Naive thymus-derived CD4-positive, alpha-beta T cell (primary cell): ENCODE data around the gene FMO3. TPM values are rescaled to one million over a fixed set of nuclear protein-coding genes. Genes with fewer than 3 reads are reported as not detected.

ENCODE experiments used
- ATAC-seq: fragments of 150-1000 bp; cut with Tn5 transposase; 2 replicates; pipeline ENCODE4 v1.10.0; 2021; ENCODE audit warnings: mild to moderate bottlenecking, moderate library complexity
- CTCF ChIA-PET: fragments of 350-600 bp; sonication (Branson Sonifier 250); formaldehyde crosslinking; loops from one replicate; lab custom pipeline; 2021; ENCODE audit warnings: antibody characterized with exemption; lab: Charles Lee
- POLR2A ChIA-PET: fragments of 350-600 bp; sonication (Branson Sonifier 250); formaldehyde crosslinking; loops from one replicate; lab custom pipeline; 2021; ENCODE audit warnings: antibody characterized with exemption, inconsistent platforms; lab: Charles Lee
- DNase-seq, 9 donors: peaks; one replicate each; pipeline versions ENCODE4 v3.0.0 to v3.0.0-alpha.2; 2020 to 2022; ENCODE audit warnings: mixed read lengths in 1 of 9
- H3K27ac ChIP-seq: one replicate; pipeline ENCODE4 v1.7.0; 2013; ENCODE audit warnings: mild to moderate bottlenecking, low read depth, low read length, moderate library complexity
- H3K27me3 ChIP-seq, 2 donors: one replicate each; pipeline ENCODE4 v1.7.0; 2013; ENCODE audit warnings: low read length in 2 of 2, mild to moderate bottlenecking in 2 of 2, moderate library complexity in 2 of 2; ENCODE audit not compliant: control insufficient read depth in 2 of 2, insufficient read depth in 2 of 2
- H3K36me3 ChIP-seq, 3 experiments: 1 replicate in 2 of 3; 2 replicates in 1 of 3; pipeline ENCODE4 v1.7.0; 2013; ENCODE audit warnings: low read length in 3 of 3, mild to moderate bottlenecking in 3 of 3, moderate library complexity in 1 of 3; ENCODE audit not compliant: insufficient read depth in 3 of 3, control insufficient read depth in 2 of 3
- H3K4me1 ChIP-seq, 2 donors: one replicate each; pipeline ENCODE4 v1.7.0; 2013; ENCODE audit warnings: low read length in 2 of 2, mild to moderate bottlenecking in 2 of 2, moderate library complexity in 1 of 2; ENCODE audit not compliant: control insufficient read depth in 2 of 2, insufficient read depth in 2 of 2
- H3K4me3 ChIP-seq: 2 replicates; pipeline ENCODE4 v1.7.0; 2013; ENCODE audit warnings: mild to moderate bottlenecking, low read length
- H3K9me3 ChIP-seq, 3 experiments: 1 replicate in 2 of 3; 2 replicates in 1 of 3; pipeline ENCODE4 v1.7.0; 2013; ENCODE audit warnings: low read length in 3 of 3; ENCODE audit not compliant: control insufficient read depth in 2 of 3
- H3K27ac Mint-ChIP-seq, 9 donors: one replicate each; pipeline ENCODE4 v1.8.0; 2020 to 2022; ENCODE audit warnings: mixed read lengths in 9 of 9, mild to moderate bottlenecking in 8 of 9, moderate library complexity in 5 of 9, inconsistent platforms in 2 of 9
- H3K27me3 Mint-ChIP-seq, 5 donors: one replicate each; pipeline ENCODE4 v1.8.0; 2021 to 2022; ENCODE audit warnings: mixed read lengths in 5 of 5, mild to moderate bottlenecking in 1 of 5
- H3K36me3 Mint-ChIP-seq, 5 donors: one replicate each; pipeline ENCODE4 v1.8.0; 2020 to 2022; ENCODE audit warnings: mixed read lengths in 5 of 5, mild to moderate bottlenecking in 3 of 5, inconsistent platforms in 1 of 5
- H3K4me1 Mint-ChIP-seq, 7 donors: one replicate each; pipeline ENCODE4 v1.8.0; 2020 to 2022; ENCODE audit warnings: mixed read lengths in 7 of 7, mild to moderate bottlenecking in 3 of 7, inconsistent platforms in 1 of 7
- H3K4me3 Mint-ChIP-seq, 10 donors: one replicate each; pipeline ENCODE4 v1.8.0; 2020 to 2022; ENCODE audit warnings: mild to moderate bottlenecking in 10 of 10, mixed read lengths in 10 of 10, moderate library complexity in 6 of 10, inconsistent platforms in 2 of 10
- H3K9me3 Mint-ChIP-seq, 11 donors: one replicate each; pipeline ENCODE4 v1.8.0; 2020 to 2022; ENCODE audit warnings: mixed read lengths in 11 of 11, mild to moderate bottlenecking in 4 of 11, inconsistent platforms in 1 of 11, moderate library complexity in 1 of 11
- intact Hi-C, 2 donors: fragments of 100-400 bp; cut with micrococcal nuclease; formaldehyde crosslinking; loops; one replicate each; pipeline ENCODE4 v1.15.1; 2023
- polyA plus RNA-seq, 2 donors: library from polyadenylated mRNA; unstranded; fragments of 300-500 nt; fragmentation: Illumina TruSeq; gene quantifications; one replicate each; pipeline ENCODE4 v1.2.3, GENCODE V29; 2021
- total RNA-seq, 6 experiments: library from RNA in 5 of 6; stranded (reverse) in 5 of 6; gene quantifications; 1 replicate in 5 of 6; 2 replicates in 1 of 6; pipeline ENCODE4 v1.2.3 and lab custom pipeline; 2021 to 2026

FMO3 gene
- not detected for total RNA-seq
- not detected for polyA plus RNA-seq
- total RNA-seq (lab: John Stamatoyannopoulos, UW), result not detected

DNA sequence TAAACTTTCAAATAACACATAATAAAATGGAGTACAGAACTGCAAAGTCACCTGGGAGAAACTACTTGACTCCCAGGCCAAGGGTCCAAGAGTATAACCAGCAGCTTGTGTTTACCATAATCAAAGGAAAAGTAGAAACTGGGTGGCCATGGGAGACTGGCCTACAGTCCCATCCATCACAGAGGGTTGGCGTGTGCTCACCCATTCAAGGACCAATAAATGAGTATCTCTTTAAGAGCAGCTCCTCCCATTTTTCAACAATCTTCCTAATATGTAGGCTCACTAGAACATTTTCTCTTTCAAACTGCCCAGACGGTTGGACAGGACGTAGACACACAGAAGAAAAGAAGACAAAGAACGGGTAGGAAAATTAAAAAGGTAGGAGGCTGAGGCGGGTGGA is at the start of gene FMO3:
Gene FMO3 (plus strand): TSS at position 302 of the 400 bp plus-strand sequence. CDS start 1,754 bp downstream, outside the sequence.
- intact Hi-C loops, result no loop called here
- no peak for ATAC-seq
- no peak within 1 kb of the TSS for H3K4me3 ChIP-seq
- H3K27ac Mint-ChIP-seq, result no peak within 1 kb of the TSS
- H3K9me3 ChIP-seq, result no peaks in the 10 kb centered on the region
- H3K9me3 Mint-ChIP-seq, result peaks cover 0 to 2% (median 0%) of the 10 kb centered on the region in 11 donors
- H3K36me3 Mint-ChIP-seq, result no peaks in the 10 kb centered on the region
- H3K4me1 Mint-ChIP-seq, result no peaks in the 10 kb centered on the region
- no peak within 1 kb of the TSS for H3K4me3 Mint-ChIP-seq
- H3K36me3 ChIP-seq, result no peaks in the 10 kb centered on the region
- peaks cover 0 to 10% (median 3%) of the 10 kb centered on the region in 5 donors for H3K27me3 Mint-ChIP-seq
- POLR2A ChIA-PET, result no interaction called here
- no peaks in the 10 kb centered on the region for H3K27me3 ChIP-seq
- no peak for DNase-seq
- no peaks in the 10 kb centered on the region for H3K4me1 ChIP-seq
- CTCF ChIA-PET, result no interaction called here
- no peak within 1 kb of the TSS for H3K27ac ChIP-seq

DNA sequence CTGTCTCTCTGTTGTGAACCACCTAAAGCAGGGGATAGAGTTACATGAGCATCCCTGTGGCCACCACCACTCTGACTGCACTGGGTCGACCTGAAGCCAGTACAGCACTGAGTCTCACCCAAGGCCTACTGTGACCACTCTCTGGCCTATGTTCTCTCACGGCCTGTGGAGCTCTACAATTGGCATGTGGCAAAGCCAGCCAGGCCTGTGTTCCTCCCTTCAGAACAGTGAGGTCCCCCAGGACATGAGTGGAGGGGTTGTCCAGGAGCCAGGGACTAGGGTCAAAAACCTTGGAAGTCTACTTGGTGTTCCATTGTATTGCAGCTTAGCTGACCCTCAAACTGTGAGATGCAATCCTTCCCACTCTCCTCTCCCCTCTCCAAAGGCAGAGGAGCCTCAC is 42.7 kb upstream of the FMO3 start:
- H3K4me3 ChIP-seq, result no peak overlapping the region
- Mint-ChIP-seq H3K9me3 (peaks cover 3 to 49% (median 31%) of the 10 kb centered on the region in 11 donors), H3K36me3 (peaks cover 0 to 8% (median 0%) of the 10 kb centered on the region in 5 donors), H3K4me3 (no peak overlapping the region), H3K27ac (no peak overlapping the region), H3K27me3 (peaks cover 0 to 30% (median 12%) of the 10 kb centered on the region in 5 donors), H3K4me1 (peaks cover 0 to 1% (median 0%) of the 10 kb centered on the region in 7 donors)
- no peaks in the 10 kb centered on the region for H3K36me3 ChIP-seq
- ATAC-seq (no peak), DNase-seq (no peak)
- intact Hi-C loops, result no loop called here
- no peak overlapping the region for H3K27ac ChIP-seq
- POLR2A ChIA-PET, result no interaction called here
- no peaks in the 10 kb centered on the region for H3K27me3 ChIP-seq
- no peaks in the 10 kb centered on the region for H3K4me1 ChIP-seq
- CTCF ChIA-PET, result no interaction called here
- no peaks in the 10 kb centered on the region for H3K9me3 ChIP-seq

DNA sequence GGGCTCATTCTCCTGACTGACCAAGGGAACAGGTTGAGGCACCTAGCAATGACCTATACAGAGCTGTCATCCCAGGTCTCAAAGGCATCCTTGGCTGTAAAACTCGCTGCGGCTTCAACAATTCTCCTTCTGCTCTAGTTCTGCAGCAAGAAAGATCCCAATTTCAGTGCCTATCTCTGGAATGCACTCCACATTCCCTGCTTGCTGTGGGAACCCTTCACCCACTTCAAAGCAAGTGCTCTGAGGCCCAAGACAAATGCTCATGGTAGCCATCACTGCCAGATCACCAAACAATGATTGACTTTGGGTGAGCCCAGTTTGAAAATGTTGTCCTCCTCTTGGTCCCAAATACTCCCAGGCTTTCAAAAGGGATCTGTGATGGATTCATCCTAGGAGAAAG is 37.7 kb upstream of the FMO3 start:
- no peak overlapping the region for H3K4me3 ChIP-seq
- DNase-seq, result no peak
- Mint-ChIP-seq H3K27me3 (peaks cover 0 to 21% (median 16%) of the 10 kb centered on the region in 5 donors), H3K4me3 (no peak overlapping the region), H3K9me3 (peaks cover 0 to 22% (median 14%) of the 10 kb centered on the region in 11 donors), H3K36me3 (peaks cover 0 to 8% (median 0%) of the 10 kb centered on the region in 5 donors), H3K27ac (no peak overlapping the region), H3K4me1 (peaks cover 0 to 1% (median 0%) of the 10 kb centered on the region in 7 donors)
- no peak overlapping the region for H3K27ac ChIP-seq
- H3K36me3 ChIP-seq, result no peaks in the 10 kb centered on the region
- intact Hi-C loops, result no loop called here
- ATAC-seq, result no peak
- H3K27me3 ChIP-seq, result no peaks in the 10 kb centered on the region
- ChIA-PET POLR2A (no interaction called here), CTCF (no interaction called here)
- no peaks in the 10 kb centered on the region for H3K9me3 ChIP-seq
- H3K4me1 ChIP-seq, result no peaks in the 10 kb centered on the region

DNA sequence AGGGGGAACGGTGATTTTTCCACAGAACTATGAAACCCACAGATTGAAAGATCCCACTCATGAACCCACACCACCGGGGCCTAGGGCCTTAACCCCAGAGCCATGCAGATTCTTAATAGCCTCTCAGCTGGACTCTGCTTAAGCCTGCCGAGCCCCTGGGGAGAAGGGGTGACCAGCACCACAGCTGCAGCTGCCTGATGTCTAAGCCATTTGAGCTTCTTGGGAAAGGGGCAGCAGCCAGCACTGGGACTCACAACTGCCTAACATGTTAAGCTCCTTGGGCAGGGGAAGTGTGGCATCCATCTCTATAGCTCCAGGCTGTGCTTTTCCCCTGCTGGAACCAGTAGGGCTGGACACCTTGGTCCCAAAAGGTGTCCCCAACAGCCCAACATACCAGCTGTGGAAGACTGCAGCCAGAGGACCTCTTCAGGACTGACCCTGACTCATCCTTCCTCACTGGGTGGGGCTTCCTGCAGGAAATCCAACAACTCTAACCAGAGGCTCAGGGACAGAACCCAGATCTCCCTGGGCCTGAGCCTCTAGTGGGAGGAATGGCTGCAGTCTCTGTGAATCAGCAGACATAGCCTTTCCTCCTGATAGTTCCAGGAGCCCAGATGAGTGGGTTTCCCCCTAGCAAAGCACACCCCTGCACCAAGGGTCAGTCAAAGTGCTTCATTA is 34.6 kb upstream of the FMO3 start:
- no peak for DNase-seq
- no peaks in the 10 kb centered on the region for H3K9me3 ChIP-seq
- intact Hi-C loops, result no loop called here

DNA sequence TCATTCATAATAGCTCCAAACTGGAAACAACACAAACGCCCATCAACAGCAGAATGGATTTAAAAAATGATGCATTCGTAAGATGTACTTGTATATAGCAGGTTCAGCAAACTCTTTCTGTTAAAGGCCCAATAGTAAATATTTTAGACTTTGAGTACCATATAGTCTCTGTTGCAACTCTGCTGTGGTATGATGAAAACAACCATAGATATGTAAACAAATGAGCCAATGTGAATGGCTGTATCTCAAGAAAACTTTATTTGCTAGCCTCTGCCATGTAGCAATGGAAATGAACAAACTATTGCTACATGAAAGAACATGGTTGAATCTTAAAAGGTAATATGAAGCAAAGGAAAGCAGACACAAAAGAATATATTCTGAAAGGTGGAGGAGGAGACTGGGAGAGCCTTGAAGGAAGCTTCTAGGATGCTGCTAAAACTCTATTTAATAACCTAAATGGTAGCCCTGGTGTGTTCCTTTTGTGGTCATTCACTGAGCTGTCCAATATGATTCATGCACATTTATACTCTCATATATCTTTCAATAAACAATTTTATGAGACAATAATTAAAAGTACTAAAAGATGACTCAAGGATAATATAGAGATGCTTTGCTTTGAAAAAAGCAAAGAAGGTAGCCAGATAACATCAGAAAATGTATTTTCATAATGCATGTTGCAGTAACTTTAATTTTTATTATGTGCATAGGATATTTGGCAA is 29.1 kb upstream of the FMO3 start:
- CTCF ChIA-PET, result no interaction called here
- H3K4me3 Mint-ChIP-seq, result no peak overlapping the region
- no peak overlapping the region for H3K27ac Mint-ChIP-seq

More for the DNA sequence above, 34.6 kb upstream of the FMO3 start:
- no peaks in the 10 kb centered on the region for H3K4me1 ChIP-seq
- H3K36me3 Mint-ChIP-seq, result peaks cover 0 to 4% (median 0%) of the 10 kb centered on the region in 5 donors
- ATAC-seq, result no peak
- H3K27me3 ChIP-seq, result no peaks in the 10 kb centered on the region
- POLR2A ChIA-PET, result no interaction called here
- peaks cover 0 to 12% (median 4%) of the 10 kb centered on the region in 11 donors for H3K9me3 Mint-ChIP-seq
- no peak overlapping the region for H3K4me3 ChIP-seq
- H3K27me3 Mint-ChIP-seq, result peaks cover 0 to 14% (median 6%) of the 10 kb centered on the region in 5 donors
- no peak overlapping the region for H3K27ac ChIP-seq
- H3K4me1 Mint-ChIP-seq, result peaks cover 0 to 1% (median 0%) of the 10 kb centered on the region in 7 donors
- H3K4me3 Mint-ChIP-seq, result no peak overlapping the region
- H3K36me3 ChIP-seq, result no peaks in the 10 kb centered on the region
- CTCF ChIA-PET, result no interaction called here
- no peak overlapping the region for H3K27ac Mint-ChIP-seq

DNA sequence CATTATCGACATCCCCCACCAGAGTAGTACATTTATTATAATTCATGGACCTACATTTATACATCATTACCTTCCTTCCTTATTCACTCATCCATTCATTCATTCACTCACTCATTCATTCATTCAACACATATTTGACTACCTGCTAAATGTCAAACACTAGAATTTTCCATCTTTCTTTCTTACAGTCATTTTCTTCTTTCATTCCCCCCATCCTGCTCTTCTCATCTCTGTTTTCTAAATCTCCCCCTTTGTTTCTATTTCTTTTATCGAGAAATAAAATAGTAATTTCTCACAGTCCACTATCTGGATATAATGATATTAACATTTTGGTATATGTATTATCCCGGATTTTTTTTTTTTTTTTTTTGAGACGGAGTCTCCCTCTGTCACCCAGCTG is 27.8 kb upstream of the FMO3 start:
- ATAC-seq, result no peak
- CTCF ChIA-PET, result no interaction called here
- DNase-seq, result no peak
- Histone ChIP-seq H3K9me3 (no peaks in the 10 kb centered on the region), H3K27ac (no peak overlapping the region), H3K4me1 (no peaks in the 10 kb centered on the region), H3K27me3 (no peaks in the 10 kb centered on the region), H3K36me3 (no peaks in the 10 kb centered on the region), H3K4me3 (no peak overlapping the region)
- no peaks in the 10 kb centered on the region for H3K4me1 Mint-ChIP-seq
- no peaks in the 10 kb centered on the region for H3K36me3 Mint-ChIP-seq
- H3K27me3 Mint-ChIP-seq, result peaks cover 0 to 26% (median 16%) of the 10 kb centered on the region in 5 donors
- no peak overlapping the region for H3K27ac Mint-ChIP-seq
- peaks cover 0 to 4% (median 0%) of the 10 kb centered on the region in 11 donors for H3K9me3 Mint-ChIP-seq
- POLR2A ChIA-PET, result no interaction called here
- H3K4me3 Mint-ChIP-seq, result no peak overlapping the region
- intact Hi-C loops, result no loop called here

More for the DNA sequence above, 29.1 kb upstream of the FMO3 start:
- POLR2A ChIA-PET, result no interaction called here
- intact Hi-C loops, result no loop called here
- H3K36me3 ChIP-seq, result no peaks in the 10 kb centered on the region
- no peaks in the 10 kb centered on the region for H3K9me3 ChIP-seq
- H3K27me3 Mint-ChIP-seq, result peaks cover 0 to 19% (median 9%) of the 10 kb centered on the region in 5 donors
- H3K9me3 Mint-ChIP-seq, result peaks cover 0 to 10% (median 2%) of the 10 kb centered on the region in 11 donors
- no peaks in the 10 kb centered on the region for H3K4me1 Mint-ChIP-seq
- H3K4me3 ChIP-seq, result no peak overlapping the region
- no peaks in the 10 kb centered on the region for H3K36me3 Mint-ChIP-seq
- DNase-seq (no peak), ATAC-seq (no peak)
- H3K4me1 ChIP-seq, result no peaks in the 10 kb centered on the region
- H3K27me3 ChIP-seq, result no peaks in the 10 kb centered on the region
- H3K27ac ChIP-seq, result no peak overlapping the region
